ENCODE measurements around the gene AVPR2. TPM values are rescaled to one million over a fixed set of nuclear protein-coding genes. Genes with fewer than 3 reads are reported as not detected.

The AVPR2 gene
- polyA plus RNA-seq, 1 donor: 2.0 TPM

GRCh38 chrX:153870791-153871360, 33.6 kb upstream of the AVPR2 start:
- DNase-seq: no peak

GRCh38 chrX:153871451-153871850, 33.0 kb upstream of the AVPR2 start:
- DNase-seq: no peak

DNA sequence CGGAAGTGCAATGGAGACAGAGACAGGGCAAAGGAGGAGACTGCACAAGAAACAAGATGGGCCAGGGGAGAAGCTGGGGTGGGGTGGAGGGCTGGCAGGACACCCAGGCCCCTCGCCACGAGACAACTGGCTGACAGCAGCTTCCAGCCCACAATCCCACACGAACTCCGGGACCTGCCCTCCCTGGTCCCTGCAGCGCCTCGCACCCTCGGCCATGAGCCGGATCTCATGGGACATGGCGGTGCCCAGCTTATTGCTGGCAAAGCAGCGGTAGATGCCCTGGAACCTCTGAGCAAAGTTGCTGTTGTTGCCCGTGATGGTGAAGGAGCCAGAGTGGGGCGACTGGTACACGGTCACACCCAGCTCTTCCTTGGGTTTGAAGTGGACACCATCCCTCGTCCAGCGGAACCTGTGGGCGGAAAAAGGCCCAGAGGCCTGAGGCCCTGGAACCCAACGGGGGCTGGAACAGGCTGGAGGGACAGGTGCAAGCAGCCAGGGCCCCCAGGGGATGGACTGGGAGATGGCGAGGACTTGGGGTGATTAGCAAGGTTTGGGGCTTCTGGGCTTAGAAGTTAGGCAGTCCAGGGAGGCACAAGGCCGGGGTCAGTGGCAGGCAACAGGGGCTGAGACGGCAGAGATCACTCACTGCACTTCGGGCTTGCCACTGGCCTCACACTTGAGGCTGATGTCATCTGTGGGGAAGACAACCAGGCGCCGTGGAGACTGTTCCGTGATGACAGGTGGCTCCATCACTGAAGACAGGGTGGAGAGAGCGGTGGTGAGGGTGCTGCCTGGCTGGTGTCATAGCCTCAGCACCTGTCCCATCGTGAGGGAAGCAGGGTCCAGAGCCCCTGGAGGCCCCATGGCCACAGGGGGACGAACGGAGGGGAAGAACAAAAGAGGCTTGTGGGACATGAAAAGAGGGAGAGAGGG, 32.3 kb upstream of the AVPR2 start:
- no peak for DNase-seq

DNA sequence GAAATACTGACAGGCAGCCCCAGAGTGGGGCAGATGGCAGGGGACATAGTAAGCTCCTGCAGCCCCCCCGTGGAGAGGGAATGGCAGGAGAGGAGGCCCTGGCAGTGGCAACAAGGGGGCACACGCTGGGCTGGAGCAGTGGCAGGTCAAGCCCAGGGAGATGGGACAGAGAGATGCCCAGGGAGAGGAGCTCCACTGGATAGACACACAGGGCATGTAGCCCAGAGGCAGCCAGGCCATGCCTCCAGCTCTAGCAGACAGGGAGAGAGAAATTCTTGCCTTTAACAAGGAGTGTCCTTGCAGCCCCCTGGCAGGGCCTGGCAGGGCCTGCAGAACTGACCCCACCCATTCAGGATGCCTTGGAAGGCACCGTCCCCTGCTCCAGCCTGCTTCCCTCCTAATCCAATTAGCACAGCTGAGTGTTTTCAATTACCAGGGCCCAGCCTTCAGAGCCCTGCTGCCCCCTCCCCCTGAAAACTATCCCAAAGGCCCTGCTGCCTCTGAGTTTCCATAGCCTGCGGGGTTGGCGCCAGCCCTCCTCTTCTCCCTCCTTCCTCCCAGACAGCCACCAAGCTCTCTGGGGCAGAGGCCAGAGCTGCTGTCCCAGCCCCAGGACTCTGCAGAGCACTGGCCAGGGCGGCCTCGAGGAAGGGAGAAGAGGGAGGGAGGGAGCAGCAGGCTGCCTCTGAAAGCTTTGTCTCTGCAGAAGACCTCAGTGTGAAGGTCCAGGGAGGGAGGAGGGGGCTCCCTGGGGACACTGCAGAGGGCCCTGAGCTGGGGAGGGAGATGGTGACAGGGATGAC, 31.0 kb upstream of the AVPR2 start:
- DNase-seq: no peak

- no peak for DNase-seq
Observed at GRCh38 chrX:153874085-153874365, 30.4 kb upstream of the AVPR2 start.

DNA sequence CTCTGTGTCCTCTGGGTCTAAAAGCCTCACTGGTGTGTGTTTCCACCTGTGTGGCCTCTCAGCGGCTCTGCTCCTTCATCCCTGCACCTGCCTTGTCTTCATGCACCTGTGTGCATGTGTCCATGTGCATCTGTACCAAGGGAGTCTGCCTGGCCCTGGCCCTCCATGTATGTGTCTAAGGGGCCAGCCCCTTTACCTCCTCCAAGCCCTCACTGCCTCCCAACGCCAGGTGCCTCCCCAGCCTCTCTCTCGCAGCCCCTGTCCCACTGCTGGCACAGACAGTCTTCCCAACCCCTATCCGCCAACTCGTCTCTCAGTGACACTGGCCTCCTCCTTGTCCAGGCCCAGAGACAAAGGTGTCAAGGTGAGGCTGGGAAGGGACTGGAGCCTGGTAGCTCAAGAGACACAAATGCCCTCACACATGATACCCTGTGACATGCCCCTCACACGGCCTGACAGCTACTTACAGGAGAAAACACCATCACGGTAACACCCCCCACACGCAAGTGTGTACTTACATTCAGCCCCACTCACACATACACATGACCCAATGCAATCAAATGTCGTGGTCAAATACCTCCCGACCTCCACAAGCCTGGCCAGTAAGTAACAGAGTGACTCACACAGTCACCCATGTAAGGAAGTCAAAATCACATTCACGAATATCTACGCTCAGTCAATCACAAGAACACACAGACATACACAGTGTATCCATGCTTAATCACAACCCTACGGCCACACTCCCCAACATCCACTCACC, 29.9 kb upstream of the AVPR2 start:
- no peak for DNase-seq

DNA sequence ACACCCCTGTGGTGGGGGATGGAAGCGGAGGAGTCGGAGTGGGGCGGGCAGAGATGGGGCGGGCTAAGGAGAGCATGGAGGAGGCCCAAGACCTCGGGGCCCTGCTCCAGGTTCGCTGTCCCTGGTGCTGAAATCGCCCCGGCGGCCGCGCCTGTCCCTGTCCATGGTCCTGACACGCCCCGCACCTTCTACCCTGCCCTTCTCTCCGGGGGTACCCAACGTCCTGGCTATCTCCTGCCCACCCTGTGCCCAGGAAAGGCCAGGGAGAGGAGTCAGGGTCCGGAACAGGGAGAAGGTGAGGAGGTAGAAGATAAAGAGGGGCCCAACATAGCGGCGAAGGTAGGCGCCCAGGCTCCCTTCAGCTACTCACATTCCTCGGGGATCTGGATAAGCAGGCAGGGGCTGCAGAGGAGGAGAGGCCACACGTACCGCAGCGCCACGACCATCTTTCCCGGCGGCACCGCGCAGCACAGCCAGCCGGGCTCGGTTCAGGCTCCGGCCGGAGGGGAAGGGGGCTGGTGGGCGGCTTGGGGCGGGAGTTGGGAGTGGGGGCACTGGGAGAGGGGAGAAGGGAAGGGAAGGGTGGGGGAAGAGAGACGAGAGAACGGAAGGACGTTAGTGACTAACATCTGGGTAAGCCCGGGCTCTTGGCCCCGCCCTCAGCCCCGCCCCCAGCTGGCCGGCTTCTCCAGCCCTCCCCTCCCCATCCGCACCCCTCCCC, 28.9 kb upstream of the AVPR2 start:
- no peak for DNase-seq

DNA sequence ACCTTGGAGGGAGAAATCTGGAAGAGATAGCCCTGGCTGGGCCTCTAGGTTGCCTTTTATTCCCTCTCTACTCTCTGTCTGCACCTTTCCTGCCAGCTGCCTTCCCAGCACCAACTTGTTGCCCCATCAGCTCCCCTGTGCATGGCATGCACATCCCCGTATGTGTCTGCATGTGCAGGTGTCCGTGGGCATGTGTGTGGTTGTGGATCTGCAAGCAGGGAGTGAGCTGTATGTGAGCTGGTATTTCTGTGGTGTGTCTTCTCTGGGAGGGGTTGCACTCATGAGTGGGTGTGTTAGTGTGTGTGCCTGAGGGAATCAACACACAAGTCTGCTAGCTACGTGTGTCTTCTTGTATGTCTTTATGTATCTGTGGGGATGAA, 28.4 kb upstream of the AVPR2 start:
- DNase-seq: no peak

DNA sequence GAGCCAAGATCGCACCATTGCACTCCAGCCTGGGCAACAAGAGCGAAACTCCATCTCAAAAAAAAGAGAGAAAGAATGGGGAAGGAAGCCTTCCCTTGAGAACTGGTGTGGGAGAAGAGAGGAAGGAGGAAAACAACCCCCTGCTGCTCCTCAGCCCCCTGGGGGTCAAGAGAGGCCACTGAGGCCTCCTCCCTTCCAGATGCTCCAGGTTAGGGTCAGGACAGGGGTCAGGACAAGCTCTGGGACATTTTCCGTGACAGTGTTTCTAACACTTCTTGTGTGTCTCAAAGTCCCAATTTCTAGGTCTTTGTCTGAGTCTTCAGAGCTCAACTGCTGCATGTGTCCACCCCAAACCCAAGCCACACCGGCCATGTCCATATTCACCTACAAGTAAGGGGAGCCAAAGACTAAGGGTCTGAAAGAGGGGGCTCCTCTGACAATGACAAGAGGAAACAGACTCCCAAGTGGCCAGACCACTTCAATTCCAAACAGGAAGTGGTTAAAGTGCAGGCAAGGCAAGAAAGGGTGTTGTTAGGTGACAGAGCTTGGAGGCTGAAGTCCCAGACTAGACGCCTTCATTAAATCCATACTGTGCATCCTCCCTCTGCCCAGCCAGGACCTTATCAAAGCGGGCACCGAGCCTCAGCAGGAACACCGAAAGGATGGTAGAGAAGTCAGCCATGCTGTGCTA, 26.8 kb upstream of the AVPR2 start:
- DNase-seq: no peak

- no peak for DNase-seq
Observed at GRCh38 chrX:153878345-153878744, 26.1 kb upstream of the AVPR2 start.

DNA sequence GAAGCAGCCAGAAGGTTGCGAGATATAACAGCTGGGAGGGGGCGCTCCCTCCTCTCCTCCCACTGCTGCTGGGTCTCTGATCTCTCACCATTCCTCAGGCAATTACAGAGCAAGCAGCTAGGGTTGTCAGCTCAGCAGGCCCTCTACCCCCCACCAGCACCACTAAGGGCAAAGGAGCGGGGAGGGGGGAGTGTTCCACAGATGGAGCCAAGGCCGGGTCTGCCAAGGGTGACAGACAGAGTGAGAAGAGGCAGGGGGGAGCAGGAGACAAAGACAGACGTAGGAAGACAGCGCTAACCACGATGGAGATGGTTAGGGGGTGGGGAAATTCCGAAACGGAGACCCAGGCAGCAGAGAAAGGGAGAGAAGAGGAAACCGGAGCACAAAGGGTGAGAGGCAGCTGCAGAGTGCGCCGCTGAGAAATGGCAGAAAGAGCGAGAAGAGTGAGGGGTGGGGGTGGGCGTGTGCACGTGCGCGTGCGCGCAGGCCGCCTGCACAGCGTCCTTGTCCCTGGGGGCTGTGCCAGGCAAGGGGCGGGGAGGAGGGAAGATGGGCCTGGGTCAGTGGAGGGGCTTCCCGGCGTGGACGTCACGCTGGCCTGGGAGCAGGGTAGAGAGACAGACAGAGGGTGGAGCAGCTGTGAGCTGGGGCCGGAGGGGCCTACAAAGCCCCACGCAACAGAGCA, 25.4 kb upstream of the AVPR2 start:
- DNase-seq: no peak

DNA sequence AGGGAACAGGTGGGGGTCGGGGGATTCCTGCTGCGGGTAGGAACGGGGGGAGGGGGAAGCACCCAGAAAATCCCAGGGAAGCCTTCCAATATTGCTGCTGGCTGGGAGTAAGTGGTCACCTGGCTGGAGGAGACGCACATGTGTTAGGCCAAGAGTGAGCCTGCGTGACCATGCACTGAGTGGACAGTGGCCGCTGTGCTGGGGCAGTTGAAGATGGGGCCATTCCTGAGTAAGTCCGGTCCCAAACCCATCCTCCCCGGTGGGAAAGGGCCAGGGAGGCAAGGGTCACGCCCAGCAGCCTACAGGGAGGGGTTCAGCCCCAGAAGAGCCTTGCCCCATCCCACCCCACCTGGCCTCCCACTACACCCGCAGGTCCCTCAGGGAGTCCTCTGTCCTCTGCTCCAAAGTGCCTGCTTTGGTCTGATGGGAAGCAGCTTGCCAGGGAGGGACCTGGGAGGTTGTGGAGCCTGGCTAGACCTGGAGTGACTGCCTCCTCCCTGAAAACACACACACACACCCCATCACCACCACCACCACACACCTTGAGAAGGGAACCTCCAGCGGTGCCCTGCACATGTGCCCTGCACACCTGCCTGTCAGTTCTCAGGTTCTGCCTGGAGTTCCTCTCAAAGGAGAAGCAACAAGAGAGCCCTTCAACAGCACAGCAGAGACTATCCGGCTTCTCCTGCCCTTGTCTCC, 24.6 kb upstream of the AVPR2 start:
- no peak for DNase-seq

GRCh38 chrX:153880440-153880815, 24.0 kb upstream of the AVPR2 start:
- no peak for DNase-seq

- DNase-seq: no peak
Observed at GRCh38 chrX:153881281-153881680, 23.2 kb upstream of the AVPR2 start.

GRCh38 chrX:153882086-153882498, 22.4 kb upstream of the AVPR2 start:
- no peak for DNase-seq

GRCh38 chrX:153882557-153882956, 21.9 kb upstream of the AVPR2 start:
- DNase-seq: no peak

GRCh38 chrX:153883163-153883843, 21.2 kb upstream of the AVPR2 start:
- no peak for DNase-seq

DNA sequence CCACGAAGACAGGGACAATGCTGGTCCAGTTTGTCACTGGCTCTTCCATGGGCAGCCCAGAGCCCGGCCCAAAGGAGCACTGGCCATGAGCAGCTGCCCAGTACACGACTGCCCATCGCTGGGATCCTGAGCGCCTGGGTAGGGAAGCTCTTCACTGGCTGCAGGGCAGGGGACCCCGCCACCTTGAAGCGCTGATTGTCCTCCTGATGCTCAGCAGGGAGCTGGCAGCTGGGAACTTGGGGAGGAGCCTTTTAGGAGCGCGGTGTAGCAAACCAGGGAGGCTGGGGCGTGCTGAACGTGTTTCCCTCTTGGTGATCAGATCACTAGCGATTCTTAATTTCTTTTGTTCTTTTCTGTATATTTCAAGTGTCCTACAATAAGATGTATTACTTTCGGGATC, 20.3 kb upstream of the AVPR2 start:
- no peak for DNase-seq

DNA sequence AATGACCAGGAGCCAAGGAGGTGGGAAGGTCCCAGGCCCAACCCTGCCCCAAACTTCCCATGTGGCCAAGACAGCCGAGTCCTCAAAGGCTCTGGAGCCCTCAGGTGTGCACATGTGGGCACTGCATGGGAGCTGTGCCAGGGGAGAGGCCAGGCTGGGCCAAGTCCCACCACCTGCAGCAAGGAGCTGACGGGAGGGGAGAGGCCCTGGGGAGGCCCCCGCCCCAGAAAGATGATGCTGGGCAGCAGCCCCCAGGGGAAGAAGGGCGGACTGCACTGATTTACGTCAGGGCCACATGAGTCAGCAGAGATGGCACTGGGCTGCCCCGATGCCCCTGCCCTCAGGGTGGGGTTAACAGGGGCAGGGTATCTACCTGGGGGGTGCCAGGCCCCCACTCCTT, 19.9 kb upstream of the AVPR2 start:
- no peak for DNase-seq

Data from left kidney (tissue), 2 donors.